ENCODE measurements around the gene WDR93.

The WDR93 gene

GRCh38 chr15:89666184-89666857 is 24.3 kb upstream of the WDR93 start:
- TF ChIP-seq, protein P1, sequence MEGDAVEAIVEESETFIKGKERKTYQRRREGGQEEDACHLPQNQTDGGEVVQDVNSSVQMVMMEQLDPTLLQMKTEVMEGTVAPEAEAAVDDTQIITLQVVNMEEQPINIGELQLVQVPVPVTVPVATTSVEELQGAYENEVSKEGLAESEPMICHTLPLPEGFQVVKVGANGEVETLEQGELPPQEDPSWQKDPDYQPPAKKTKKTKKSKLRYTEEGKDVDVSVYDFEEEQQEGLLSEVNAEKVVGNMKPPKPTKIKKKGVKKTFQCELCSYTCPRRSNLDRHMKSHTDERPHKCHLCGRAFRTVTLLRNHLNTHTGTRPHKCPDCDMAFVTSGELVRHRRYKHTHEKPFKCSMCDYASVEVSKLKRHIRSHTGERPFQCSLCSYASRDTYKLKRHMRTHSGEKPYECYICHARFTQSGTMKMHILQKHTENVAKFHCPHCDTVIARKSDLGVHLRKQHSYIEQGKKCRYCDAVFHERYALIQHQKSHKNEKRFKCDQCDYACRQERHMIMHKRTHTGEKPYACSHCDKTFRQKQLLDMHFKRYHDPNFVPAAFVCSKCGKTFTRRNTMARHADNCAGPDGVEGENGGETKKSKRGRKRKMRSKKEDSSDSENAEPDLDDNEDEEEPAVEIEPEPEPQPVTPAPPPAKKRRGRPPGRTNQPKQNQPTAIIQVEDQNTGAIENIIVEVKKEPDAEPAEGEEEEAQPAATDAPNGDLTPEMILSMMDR (IDR thresholded peaks at IDR 0.05; ENCODE audit: low read depth, low read length, poor library complexity, severe bottlenecking), result no peak
- no peak for TF ChIP-seq EZH2phosphoT487 (IDR thresholded peaks at IDR 0.05; ENCODE audit: borderline replicate concordance, low read length)
- Histone ChIP-seq H3K79me2 (ENCODE audit: control insufficient read depth, low read length) (no peaks in the 10 kb centered on the region), H3K9me2 (replicated peaks; ENCODE audit: control insufficient read depth, low read length) (no peaks in the 10 kb centered on the region), H3K4me1 (ENCODE audit: control insufficient read depth, low read length) (no peaks in the 10 kb centered on the region), H3F3A (ENCODE audit: control insufficient read depth, insufficient read depth) (peaks cover 4% of the 10 kb centered on the region; the same call in 1 of the 2 replicates), H4K20me1 (ENCODE audit: control insufficient read depth, insufficient read depth, low read depth, low read length) (no peaks in the 10 kb centered on the region), H3K4me2 (ENCODE audit: low read length) (peak overlapping the region; percentile 56), H3K36me3 (ENCODE audit: control insufficient read depth, low read length) (no peaks in the 10 kb centered on the region), H3K4me3 (ENCODE audit: low read length) (peak overlapping the region; percentile 44; the same call in 1 of the 2 replicates), H3K27me3 (ENCODE audit: control insufficient read depth, low read length) (peaks cover 19% of the 10 kb centered on the region), H3K27ac (ENCODE audit: low read depth, low read length) (no peak overlapping the region), H3K9me3 (ENCODE audit: control insufficient read depth, insufficient read depth, low read length) (no peaks in the 10 kb centered on the region)

GRCh38 chr15:89666858-89667705 is 23.5 kb upstream of the WDR93 start:
- no peaks in the 10 kb centered on the region for H3K36me3 ChIP-seq (ENCODE audit: control insufficient read depth, low read length)
- no peaks in the 10 kb centered on the region for H4K20me1 ChIP-seq (ENCODE audit: control insufficient read depth, insufficient read depth, low read depth, low read length)
- peaks cover 4% of the 10 kb centered on the region; the same call in 1 of the 2 replicates for H3F3A ChIP-seq (ENCODE audit: control insufficient read depth, insufficient read depth)
- H3K9me2 ChIP-seq (replicated peaks; ENCODE audit: control insufficient read depth, low read length), result no peaks in the 10 kb centered on the region
- no peak for TF ChIP-seq EZH2phosphoT487 (IDR thresholded peaks at IDR 0.05; ENCODE audit: borderline replicate concordance, low read length)
- TF ChIP-seq, protein P1 (IDR thresholded peaks at IDR 0.05; ENCODE audit: low read depth, low read length, poor library complexity, severe bottlenecking), result no peak
- H3K27me3 ChIP-seq (ENCODE audit: control insufficient read depth, low read length), result peaks cover 19% of the 10 kb centered on the region
- no peak overlapping the region for H3K27ac ChIP-seq (ENCODE audit: low read depth, low read length)
- H3K4me1 ChIP-seq (ENCODE audit: control insufficient read depth, low read length), result no peaks in the 10 kb centered on the region
- H3K79me2 ChIP-seq (ENCODE audit: control insufficient read depth, low read length), result no peaks in the 10 kb centered on the region
- no peak overlapping the region for H3K4me3 ChIP-seq (ENCODE audit: low read length)
- H3K9me3 ChIP-seq (ENCODE audit: control insufficient read depth, insufficient read depth, low read length), result no peaks in the 10 kb centered on the region
- H3K4me2 ChIP-seq (ENCODE audit: low read length), result no peak overlapping the region

GRCh38 chr15:89667706-89667960 is 23.0 kb upstream of the WDR93 start:
- TF ChIP-seq, protein P1 (IDR thresholded peaks at IDR 0.05; ENCODE audit: low read depth, low read length, poor library complexity, severe bottlenecking), result no peak
- no peak for TF ChIP-seq EZH2phosphoT487 (IDR thresholded peaks at IDR 0.05; ENCODE audit: borderline replicate concordance, low read length)
- H4K20me1 ChIP-seq (ENCODE audit: control insufficient read depth, insufficient read depth, low read depth, low read length), result no peaks in the 10 kb centered on the region
- no peak overlapping the region for H3K27ac ChIP-seq (ENCODE audit: low read depth, low read length)
- H3K27me3 ChIP-seq (ENCODE audit: control insufficient read depth, low read length), result peaks cover 19% of the 10 kb centered on the region
- no peaks in the 10 kb centered on the region for H3K4me1 ChIP-seq (ENCODE audit: control insufficient read depth, low read length)
- H3K79me2 ChIP-seq (ENCODE audit: control insufficient read depth, low read length), result no peaks in the 10 kb centered on the region
- peaks cover 4% of the 10 kb centered on the region; the same call in 1 of the 2 replicates for H3F3A ChIP-seq (ENCODE audit: control insufficient read depth, insufficient read depth)
- no peaks in the 10 kb centered on the region for H3K9me2 ChIP-seq (replicated peaks; ENCODE audit: control insufficient read depth, low read length)
- no peaks in the 10 kb centered on the region for H3K36me3 ChIP-seq (ENCODE audit: control insufficient read depth, low read length)
- H3K4me3 ChIP-seq (ENCODE audit: low read length), result no peak overlapping the region
- no peaks in the 10 kb centered on the region for H3K9me3 ChIP-seq (ENCODE audit: control insufficient read depth, insufficient read depth, low read length)
- no peak overlapping the region for H3K4me2 ChIP-seq (ENCODE audit: low read length)
